ENCODE results near the gene OGFOD2. TPM values are rescaled to one million over a fixed set of nuclear protein-coding genes. Genes with fewer than 3 reads are reported as not detected.

Gene OGFOD2
- total RNA-seq, 4 donors from 2014 or later = 12.0 to 36.0 (median 18.4) TPM

DNA sequence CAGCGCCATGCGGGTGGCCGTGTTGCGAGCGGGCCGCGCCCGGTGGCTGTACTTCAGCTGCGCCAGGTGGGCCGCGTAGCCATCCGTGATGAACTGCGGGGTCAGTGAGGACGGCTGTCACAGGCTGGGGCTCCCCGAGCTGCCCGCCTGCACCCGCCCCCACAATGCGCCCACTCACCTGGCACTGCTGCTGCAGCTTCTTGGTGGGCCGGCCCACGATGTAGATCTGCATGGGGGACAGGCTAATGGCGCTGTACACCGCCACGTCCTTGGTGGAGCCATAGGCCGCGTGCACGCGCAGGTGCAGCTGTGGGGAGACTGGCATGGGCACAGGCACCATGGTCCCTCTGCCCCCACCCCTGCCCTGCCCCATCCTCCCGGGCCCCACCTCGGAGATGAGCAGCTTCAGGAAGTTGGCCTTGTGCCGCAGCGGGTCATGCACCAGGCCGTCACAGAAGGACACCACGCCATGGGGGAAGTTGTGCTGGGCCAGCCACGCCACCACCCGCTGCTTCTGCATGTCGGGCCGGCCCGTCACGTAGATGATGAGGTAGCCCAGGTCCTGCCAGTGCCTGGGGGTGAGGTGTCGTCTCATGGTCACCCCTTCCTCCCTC is 11.3 kb downstream of the OGFOD2 start:
- 95% methylated on average over 29 of the region's 40 CpGs; no CpG with 5 or more reads in 1 of the 2 donors for WGBS, 2 donors (ENCODE audit: low coverage in 1 of 2)
- Histone ChIP-seq H3K27me3 (no peaks in the 10 kb centered on the region), H3K4me3 (no peak overlapping the region), H3K27ac (no peak overlapping the region), H3K9me3 (no peaks in the 10 kb centered on the region), H3K36me3 (peaks cover 0 to 7% (median 0%) of the 10 kb centered on the region in 4 donors), H3K4me1 (peaks cover 17 to 37% (median 29%) of the 10 kb centered on the region in 4 donors)
- no peak for TF ChIP-seq POLR2AphosphoS5 (IDR thresholded peaks at IDR 0.05)
- no peak for TF ChIP-seq POLR2A (IDR thresholded peaks at IDR 0.05)
- TF ChIP-seq EP300 (IDR thresholded peaks at IDR 0.05; ENCODE audit: low read depth) = no peak
- TF ChIP-seq, protein P1, sequence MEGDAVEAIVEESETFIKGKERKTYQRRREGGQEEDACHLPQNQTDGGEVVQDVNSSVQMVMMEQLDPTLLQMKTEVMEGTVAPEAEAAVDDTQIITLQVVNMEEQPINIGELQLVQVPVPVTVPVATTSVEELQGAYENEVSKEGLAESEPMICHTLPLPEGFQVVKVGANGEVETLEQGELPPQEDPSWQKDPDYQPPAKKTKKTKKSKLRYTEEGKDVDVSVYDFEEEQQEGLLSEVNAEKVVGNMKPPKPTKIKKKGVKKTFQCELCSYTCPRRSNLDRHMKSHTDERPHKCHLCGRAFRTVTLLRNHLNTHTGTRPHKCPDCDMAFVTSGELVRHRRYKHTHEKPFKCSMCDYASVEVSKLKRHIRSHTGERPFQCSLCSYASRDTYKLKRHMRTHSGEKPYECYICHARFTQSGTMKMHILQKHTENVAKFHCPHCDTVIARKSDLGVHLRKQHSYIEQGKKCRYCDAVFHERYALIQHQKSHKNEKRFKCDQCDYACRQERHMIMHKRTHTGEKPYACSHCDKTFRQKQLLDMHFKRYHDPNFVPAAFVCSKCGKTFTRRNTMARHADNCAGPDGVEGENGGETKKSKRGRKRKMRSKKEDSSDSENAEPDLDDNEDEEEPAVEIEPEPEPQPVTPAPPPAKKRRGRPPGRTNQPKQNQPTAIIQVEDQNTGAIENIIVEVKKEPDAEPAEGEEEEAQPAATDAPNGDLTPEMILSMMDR (IDR thresholded peaks at IDR 0.05) = no peak
- DNase-seq = no peak
- in situ Hi-C loops (cut with MboI; ENCODE audit: low pct_ligation_motif_present in 1 of 4, low pct_unique_long_range_greater_than_20kb in 1 of 4, low sequenced_read_pairs in 3 of 4) = no loop called here
- intact Hi-C loops (cut with DNase I; ENCODE audit: low total_unique reads) = no loop called here

DNA sequence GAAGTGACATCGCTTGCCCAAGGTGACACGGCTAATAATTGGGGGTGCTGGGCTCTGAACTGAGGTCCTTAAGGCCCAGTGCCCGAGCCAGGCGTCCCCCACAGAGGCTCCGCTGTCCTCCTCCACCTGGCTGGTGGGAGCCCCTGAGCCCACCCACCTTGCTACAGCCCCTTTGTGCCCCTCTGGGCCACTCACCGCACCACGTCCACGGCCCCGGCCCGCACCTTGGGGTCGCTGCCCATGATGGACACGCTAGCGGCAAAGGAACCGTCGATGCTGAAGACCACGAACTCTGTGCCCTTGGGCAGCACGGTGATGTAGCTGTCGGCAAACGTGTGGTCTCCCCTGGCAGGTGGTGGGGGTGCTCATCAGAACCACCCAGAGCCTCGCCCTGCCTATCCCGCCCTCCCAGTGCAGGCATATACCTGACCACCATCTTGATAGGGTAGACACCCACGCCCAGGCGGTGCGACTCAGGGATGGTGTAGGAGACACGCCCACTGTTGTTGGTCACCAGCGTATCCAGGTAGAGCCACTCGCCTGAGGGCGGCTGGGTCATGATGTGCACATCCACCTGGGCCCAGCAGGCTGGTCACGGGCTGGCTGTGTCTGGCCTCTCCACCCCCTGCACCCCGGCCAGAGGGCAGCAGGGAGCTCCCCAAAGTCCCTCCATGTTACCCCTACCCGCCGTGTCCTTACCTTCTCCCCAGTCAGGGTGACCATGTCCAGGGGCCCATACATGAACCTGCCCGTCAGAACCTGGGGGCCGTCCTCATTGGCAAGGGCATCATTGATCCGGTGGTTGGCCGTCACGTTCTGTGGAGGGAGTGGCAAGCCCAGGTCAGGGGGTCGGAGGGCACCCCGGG is 12.3 kb downstream of the OGFOD2 start:
- H3K4me1 ChIP-seq = peaks cover 8 to 28% (median 20%) of the 10 kb centered on the region in 4 donors
- no peak overlapping the region for H3K27ac ChIP-seq
- in situ Hi-C loops (cut with MboI; ENCODE audit: low pct_ligation_motif_present in 1 of 4, low pct_unique_long_range_greater_than_20kb in 1 of 4, low sequenced_read_pairs in 3 of 4) (no loop called here), intact Hi-C loops (cut with DNase I; ENCODE audit: low total_unique reads) (no loop called here)
- no peak for DNase-seq
- TF ChIP-seq EP300 (IDR thresholded peaks at IDR 0.05; ENCODE audit: low read depth) (no peak), POLR2A (IDR thresholded peaks at IDR 0.05) (no peak), POLR2AphosphoS5 (IDR thresholded peaks at IDR 0.05) (no peak)
- TF ChIP-seq, protein P1 (IDR thresholded peaks at IDR 0.05) = no peak
- WGBS, 2 donors (ENCODE audit: low coverage in 1 of 2) = 92% methylated on average over 29 of the region's 39 CpGs; no CpG with 5 or more reads in 1 of the 2 donors
- no peak overlapping the region for H3K4me3 ChIP-seq
- H3K9me3 ChIP-seq = no peaks in the 10 kb centered on the region
- no peaks in the 10 kb centered on the region for H3K27me3 ChIP-seq
- peaks cover 0 to 7% (median 0%) of the 10 kb centered on the region in 4 donors for H3K36me3 ChIP-seq

GRCh38 chr12:122988036-122988435 is 13.0 kb downstream of the OGFOD2 start:
- no peaks in the 10 kb centered on the region for H3K27me3 ChIP-seq
- H3K4me1 ChIP-seq = peaks cover 8 to 22% (median 15%) of the 10 kb centered on the region in 4 donors
- in situ Hi-C loops (cut with MboI; ENCODE audit: low pct_ligation_motif_present in 1 of 4, low pct_unique_long_range_greater_than_20kb in 1 of 4, low sequenced_read_pairs in 3 of 4) (no loop called here), intact Hi-C loops (cut with DNase I; ENCODE audit: low total_unique reads) (no loop called here)
- 89% methylated on average over 13 of the region's 13 CpGs; no CpG with 5 or more reads in 1 of the 2 donors for WGBS, 2 donors (ENCODE audit: low coverage in 1 of 2)
- H3K9me3 ChIP-seq = no peaks in the 10 kb centered on the region
- H3K4me3 ChIP-seq = no peak overlapping the region
- H3K36me3 ChIP-seq = peaks cover 0 to 7% (median 0%) of the 10 kb centered on the region in 4 donors
- TF ChIP-seq, protein P1 (IDR thresholded peaks at IDR 0.05) = no peak
- TF ChIP-seq POLR2A (IDR thresholded peaks at IDR 0.05) = no peak
- TF ChIP-seq POLR2AphosphoS5 (IDR thresholded peaks at IDR 0.05) = no peak
- no peak for TF ChIP-seq EP300 (IDR thresholded peaks at IDR 0.05; ENCODE audit: low read depth)
- no peak for DNase-seq
- H3K27ac ChIP-seq = no peak overlapping the region

DNA sequence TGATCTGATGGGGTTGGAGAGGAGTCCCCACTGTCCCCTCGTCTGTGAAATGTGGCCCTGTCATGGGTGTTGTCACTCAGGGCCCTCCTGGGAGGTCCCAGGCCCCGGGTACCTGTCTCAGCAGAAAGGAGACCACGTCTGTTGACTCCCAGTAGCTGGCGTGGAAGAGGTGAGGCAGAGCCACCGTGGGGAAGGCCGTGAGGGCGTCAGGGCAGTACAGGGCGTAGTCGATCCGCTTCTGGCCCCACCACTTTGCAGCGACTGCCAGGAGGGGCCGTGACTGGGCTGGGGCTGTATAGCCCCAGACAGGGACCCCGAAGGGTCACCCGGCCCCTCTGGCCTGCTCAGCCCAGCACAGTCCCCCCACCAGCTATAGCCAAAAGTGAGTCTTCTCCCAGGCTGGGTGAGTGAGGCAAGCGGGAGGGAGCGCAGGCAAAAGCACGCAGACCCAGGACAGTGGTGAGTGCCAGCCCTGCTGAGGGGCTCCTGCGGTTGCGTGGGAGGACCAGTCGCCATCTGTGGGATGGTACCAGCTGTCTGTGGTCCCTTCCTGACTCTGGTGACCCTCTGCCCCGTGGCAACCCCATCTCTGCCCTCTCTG is 13.7 kb downstream of the OGFOD2 start:
- TF ChIP-seq POLR2A (IDR thresholded peaks at IDR 0.05) = no peak
- intact Hi-C loops (cut with DNase I; ENCODE audit: low total_unique reads) = no loop called here
- Histone ChIP-seq H3K4me3 (no peak overlapping the region), H3K9me3 (no peaks in the 10 kb centered on the region), H3K4me1 (peaks cover 5 to 15% (median 12%) of the 10 kb centered on the region in 4 donors), H3K27ac (no peak overlapping the region), H3K36me3 (peaks cover 0 to 7% (median 0%) of the 10 kb centered on the region in 4 donors), H3K27me3 (no peaks in the 10 kb centered on the region)
- WGBS, 2 donors (ENCODE audit: low coverage in 1 of 2) = 86% methylated on average over 20 of the region's 21 CpGs; no CpG with 5 or more reads in 1 of the 2 donors
- in situ Hi-C loops (cut with MboI; ENCODE audit: low pct_ligation_motif_present in 1 of 4, low pct_unique_long_range_greater_than_20kb in 1 of 4, low sequenced_read_pairs in 3 of 4) = no loop called here
- no peak for DNase-seq
